KOPT-K1 (cell line): ENCODE measurements around the gene ITPK1.

Experiments
- H3K27ac ChIP-seq: fragments of 200-600 bp; sonication (generic); 2 replicates; pipeline ENCODE4 v1.5.1; 2016; ENCODE audit warnings: antibody characterized with exemption, mild to moderate bottlenecking, low read depth, low read length; ENCODE audit not compliant: poor library complexity, severe bottlenecking
- H3K36me3 ChIP-seq: fragments of 200-600 bp; sonication (generic); 2 replicates; pipeline ENCODE4 v1.5.1; 2017; ENCODE audit warnings: antibody characterized with exemption, mild to moderate bottlenecking, low read length, moderate library complexity; ENCODE audit not compliant: insufficient read depth
- H3K9me3 ChIP-seq: fragments of 200-600 bp; sonication (generic); 2 replicates; pipeline ENCODE4 v1.5.1; 2017; ENCODE audit warnings: antibody characterized with exemption, low read length, mild to moderate bottlenecking; ENCODE audit not compliant: insufficient read depth, poor library complexity, severe bottlenecking

The ITPK1 gene

GRCh38 chr14:92982956-92983355 is 132.8 kb downstream of the ITPK1 start:
- peaks cover 38% of the 10 kb centered on the region for H3K9me3 ChIP-seq

GRCh38 chr14:92981726-92982125 is 134.0 kb downstream of the ITPK1 start:
- Histone ChIP-seq H3K27ac (no peak overlapping the region), H3K36me3 (peaks cover 72% of the 10 kb centered on the region), H3K9me3 (peaks cover 51% of the 10 kb centered on the region)

More at GRCh38 chr14:92982956-92983355, 132.8 kb downstream of the ITPK1 start:
- H3K36me3 ChIP-seq = peaks cover 60% of the 10 kb centered on the region
- H3K27ac ChIP-seq = no peak overlapping the region

GRCh38 chr14:92980866-92981265 is 134.9 kb downstream of the ITPK1 start:
- Histone ChIP-seq H3K27ac (no peak overlapping the region), H3K36me3 (peaks cover 77% of the 10 kb centered on the region), H3K9me3 (peaks cover 59% of the 10 kb centered on the region)

GRCh38 chr14:92978229-92979021 is 137.3 kb downstream of the ITPK1 start:
- H3K36me3 ChIP-seq = peaks cover 75% of the 10 kb centered on the region
- peaks cover 66% of the 10 kb centered on the region for H3K9me3 ChIP-seq
- H3K27ac ChIP-seq = no peak overlapping the region

GRCh38 chr14:92976268-92976667 is 139.5 kb downstream of the ITPK1 start:
- Histone ChIP-seq H3K36me3 (peaks cover 57% of the 10 kb centered on the region), H3K27ac (no peak overlapping the region), H3K9me3 (peaks cover 55% of the 10 kb centered on the region)

GRCh38 chr14:92974541-92975345 is 141.0 kb downstream of the ITPK1 start:
- H3K36me3 ChIP-seq = peaks cover 43% of the 10 kb centered on the region
- no peak overlapping the region for H3K27ac ChIP-seq
- H3K9me3 ChIP-seq = peaks cover 46% of the 10 kb centered on the region

GRCh38 chr14:92973798-92974372 is 141.8 kb downstream of the ITPK1 start:
- H3K9me3 ChIP-seq = peaks cover 37% of the 10 kb centered on the region
- H3K27ac ChIP-seq = no peak overlapping the region
- H3K36me3 ChIP-seq = peaks cover 41% of the 10 kb centered on the region

- H3K36me3 ChIP-seq = peaks cover 36% of the 10 kb centered on the region
- H3K9me3 ChIP-seq = peaks cover 32% of the 10 kb centered on the region
- no peak overlapping the region for H3K27ac ChIP-seq
Measured at GRCh38 chr14:92973261-92973797, 142.4 kb downstream of the ITPK1 start.

GRCh38 chr14:92971601-92972180 is 144.0 kb downstream of the ITPK1 start:
- Histone ChIP-seq H3K27ac (no peak overlapping the region), H3K36me3 (peaks cover 19% of the 10 kb centered on the region; the same call in 1 of the 2 replicates), H3K9me3 (peaks cover 15% of the 10 kb centered on the region)

GRCh38 chr14:92970271-92970670 is 145.5 kb downstream of the ITPK1 start:
- Histone ChIP-seq H3K27ac (no peak overlapping the region), H3K36me3 (0 out of 2 replicates have a peak, but pooled peaks cover 7% of the 10 kb centered on the region), H3K9me3 (peaks cover 1% of the 10 kb centered on the region)

GRCh38 chr14:92969871-92970270 is 145.9 kb downstream of the ITPK1 start:
- H3K27ac ChIP-seq = no peak overlapping the region
- 0 out of 2 replicates have a peak, but pooled peaks cover 3% of the 10 kb centered on the region for H3K36me3 ChIP-seq
- H3K9me3 ChIP-seq = no peaks in the 10 kb centered on the region

GRCh38 chr14:92969430-92969829 is 146.3 kb downstream of the ITPK1 start:
- no peaks in the 10 kb centered on the region for H3K9me3 ChIP-seq
- H3K36me3 ChIP-seq = no peaks in the 10 kb centered on the region
- H3K27ac ChIP-seq = no peak overlapping the region

GRCh38 chr14:92968291-92969020 is 147.3 kb downstream of the ITPK1 start:
- Histone ChIP-seq H3K36me3 (no peaks in the 10 kb centered on the region), H3K27ac (no peak overlapping the region), H3K9me3 (no peaks in the 10 kb centered on the region)

GRCh38 chr14:92967346-92967926 is 148.3 kb downstream of the ITPK1 start:
- Histone ChIP-seq H3K36me3 (peaks cover under 1% of the 10 kb centered on the region; the same call in 1 of the 2 replicates), H3K9me3 (no peaks in the 10 kb centered on the region), H3K27ac (no peak overlapping the region)
